Activated naive CD4-positive, alpha-beta T cell (primary cell): ENCODE results near the gene HEXD.

Source experiments
- DNase-seq, 4 experiments: peaks; one replicate each; lab custom pipeline; 2025; lab: John Stamatoyannopoulos, UW

The HEXD gene

GRCh38 chr17:82415336-82415735, 2.8 kb upstream of the HEXD start:
- DNase-seq = no peak

GRCh38 chr17:82415786-82416185, 2.4 kb upstream of the HEXD start:
- no peak for DNase-seq

DNA sequence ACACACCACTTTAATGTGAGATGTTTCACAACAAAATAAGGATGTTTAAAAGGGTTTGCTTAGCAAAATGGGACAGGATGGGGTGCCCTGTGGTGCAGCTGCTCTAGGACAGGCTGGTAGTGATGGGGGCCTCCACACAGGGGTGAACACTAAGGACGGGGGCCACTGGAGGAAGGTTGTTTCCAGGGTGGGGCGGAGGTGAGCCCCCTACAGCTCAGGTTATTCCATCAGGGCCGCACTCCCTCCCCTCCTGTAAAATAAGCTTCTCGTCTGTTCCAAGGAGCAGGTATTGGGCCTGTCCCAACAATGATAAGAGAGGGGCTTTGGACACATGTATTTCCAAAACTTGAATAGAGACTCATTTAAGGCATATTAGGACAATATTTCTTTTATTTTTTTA, 1.9 kb upstream of the HEXD start:
- no peak for DNase-seq

DNA sequence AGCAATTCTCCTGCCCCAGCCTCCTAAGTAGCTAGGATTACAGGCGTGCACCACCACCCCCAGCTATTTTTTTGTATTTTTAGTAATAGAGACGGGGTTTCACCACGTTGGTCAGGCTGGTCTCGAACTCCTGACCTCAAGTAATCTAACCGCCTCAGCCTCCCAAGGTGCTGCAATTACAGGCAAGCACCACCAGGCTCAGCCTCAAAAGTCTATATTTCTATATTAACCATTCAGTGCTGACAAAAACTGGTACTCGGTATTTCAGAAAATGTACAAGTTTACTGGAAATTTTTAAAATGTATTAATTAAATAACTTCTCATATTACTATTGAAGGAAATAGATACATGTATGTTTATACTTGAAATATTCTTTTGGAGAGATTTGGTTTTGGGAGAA, 1.4 kb upstream of the HEXD start:
- DNase-seq = no peak

DNA sequence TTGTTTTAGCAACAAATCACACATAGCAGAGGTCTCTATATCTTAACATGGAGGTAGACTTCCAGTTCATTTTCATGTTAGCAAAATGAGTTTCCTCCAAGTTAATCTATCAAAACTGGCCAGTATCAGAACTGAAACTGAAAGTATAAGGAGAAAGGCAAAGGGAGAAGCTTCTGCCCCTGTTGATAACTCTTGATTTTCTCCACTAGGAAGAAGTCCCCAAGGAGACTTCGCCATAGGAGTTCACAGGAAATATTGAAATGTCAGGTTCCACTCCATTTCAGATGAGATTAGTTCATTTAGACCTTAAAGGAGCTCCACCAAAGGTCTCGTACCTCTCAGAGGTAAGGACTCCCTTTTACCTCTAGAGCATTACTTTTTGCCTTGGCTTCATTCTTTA, 1.4 kb downstream of the HEXD start:
- no peak for DNase-seq

GRCh38 chr17:82424001-82424862, 6.1 kb downstream of the HEXD start:
- peak; percentile 17 to 41 (median 18) for DNase-seq

- no peak for DNase-seq
These were observed 6.7 kb downstream of the HEXD start for GRCh38 chr17:82424863-82425159.

DNA sequence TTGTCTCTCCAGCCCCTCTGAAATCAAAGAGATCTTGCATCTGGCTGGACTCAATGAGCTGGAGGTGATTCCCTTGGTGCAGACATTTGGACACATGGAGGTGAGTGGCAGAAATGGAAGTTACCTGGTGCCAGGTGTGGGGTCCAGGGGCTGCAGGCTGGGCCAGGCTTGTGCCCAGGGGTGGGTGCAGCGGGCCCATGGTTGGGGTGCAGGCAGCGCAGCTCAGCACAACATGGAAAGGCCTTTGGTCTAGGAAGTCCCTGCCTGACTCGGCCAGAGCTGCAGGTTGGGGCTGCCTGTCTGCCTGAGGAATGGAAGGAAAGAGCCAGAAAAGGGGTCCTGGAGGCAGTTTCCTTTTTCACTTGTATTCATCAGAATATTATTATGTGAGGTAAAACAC, 10.4 kb downstream of the HEXD start:
- DNase-seq = no peak

DNA sequence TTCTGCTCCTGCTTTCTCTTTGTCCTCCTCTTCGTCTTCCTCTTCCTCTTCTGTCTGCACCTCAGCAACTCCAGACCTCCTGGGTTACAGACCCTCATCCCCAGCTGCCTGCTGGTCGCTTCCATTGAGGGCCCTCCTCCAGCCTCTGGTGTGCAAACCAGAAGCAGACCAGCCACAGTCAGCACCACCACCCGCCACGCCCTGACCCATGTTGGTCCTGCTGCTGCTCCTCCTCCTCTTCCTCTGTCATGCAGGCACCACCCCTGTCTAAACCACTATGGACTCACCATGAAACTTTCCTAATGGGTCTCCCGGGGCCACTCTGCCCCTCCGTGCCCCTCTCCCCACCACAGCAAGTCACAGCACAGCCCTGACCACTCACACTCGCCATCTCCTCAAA, 11.7 kb downstream of the HEXD start:
- no peak for DNase-seq

GRCh38 chr17:82432017-82432416, 13.9 kb downstream of the HEXD start:
- no peak for DNase-seq

- no peak for DNase-seq
These were observed 15.5 kb downstream of the HEXD start for GRCh38 chr17:82433560-82434215.

DNA sequence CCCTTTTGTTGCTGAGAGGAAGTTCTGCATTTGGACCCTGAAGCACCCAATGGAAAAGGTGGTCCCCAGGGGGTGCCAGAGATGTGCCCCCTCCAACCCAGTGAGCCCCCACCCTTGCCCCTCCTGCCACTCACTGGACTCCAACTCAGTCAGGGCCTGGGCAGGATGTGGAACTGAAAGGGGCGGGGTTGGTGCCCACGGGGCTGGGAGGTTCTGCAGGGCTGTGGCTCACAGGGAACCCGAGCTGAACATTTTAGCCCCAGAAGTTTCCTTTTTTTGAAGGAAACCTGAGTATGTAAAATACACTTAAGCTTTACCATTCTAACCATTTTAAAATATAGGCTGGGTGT, 16.0 kb downstream of the HEXD start:
- no peak for DNase-seq

- no peak for DNase-seq
These were observed 17.0 kb downstream of the HEXD start for GRCh38 chr17:82435103-82435502.

DNA sequence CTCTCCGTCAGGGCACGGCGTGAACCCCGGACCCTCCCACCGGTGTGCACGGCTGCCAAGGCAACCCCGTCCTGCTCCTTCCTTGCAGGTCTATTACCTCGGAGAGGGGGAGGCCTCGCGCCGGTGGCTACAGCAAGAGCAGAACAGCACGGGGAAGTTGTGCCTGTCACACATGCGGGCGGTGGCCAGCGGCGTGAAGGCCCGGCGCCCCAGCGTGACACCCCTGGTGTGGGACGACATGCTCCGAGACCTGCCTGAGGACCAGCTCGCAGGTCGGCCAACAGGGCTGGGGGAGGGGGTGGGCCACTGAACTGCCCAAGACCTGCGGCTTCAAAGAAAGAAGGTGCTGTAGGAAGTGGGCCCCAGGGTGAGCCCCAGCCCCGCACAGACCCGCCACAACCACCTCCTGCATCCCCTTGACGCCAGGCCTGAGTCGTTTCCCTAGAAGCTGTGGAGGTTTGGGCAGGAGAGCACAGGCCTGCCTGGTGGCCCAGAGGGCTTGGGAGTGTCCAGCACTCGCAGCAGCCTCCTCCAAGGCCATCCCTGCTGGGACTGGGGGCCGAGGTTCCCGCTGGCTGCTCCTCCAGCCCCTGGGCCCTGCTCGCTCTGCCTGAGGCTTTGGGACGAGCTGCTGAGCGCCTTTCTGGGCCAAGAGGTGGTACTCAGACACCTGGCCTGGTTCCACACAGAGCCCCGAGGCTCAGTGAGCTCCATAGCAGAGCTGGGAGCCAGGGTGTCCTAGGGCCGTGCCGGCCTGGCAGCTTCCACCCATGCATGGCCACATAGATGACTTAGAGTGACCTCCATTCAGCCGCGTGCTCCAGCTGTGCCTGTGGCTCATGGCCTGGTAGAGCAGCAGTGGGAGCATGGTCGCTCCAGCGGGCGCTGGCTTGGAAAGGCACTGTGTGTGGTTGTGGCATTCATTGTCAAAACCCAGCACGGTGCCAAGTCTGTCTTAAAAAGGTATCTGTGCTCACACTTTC, 17.7 kb downstream of the HEXD start:
- no peak for DNase-seq

- no peak for DNase-seq
These were observed 18.6 kb downstream of the HEXD start for GRCh38 chr17:82436601-82437324.

DNA sequence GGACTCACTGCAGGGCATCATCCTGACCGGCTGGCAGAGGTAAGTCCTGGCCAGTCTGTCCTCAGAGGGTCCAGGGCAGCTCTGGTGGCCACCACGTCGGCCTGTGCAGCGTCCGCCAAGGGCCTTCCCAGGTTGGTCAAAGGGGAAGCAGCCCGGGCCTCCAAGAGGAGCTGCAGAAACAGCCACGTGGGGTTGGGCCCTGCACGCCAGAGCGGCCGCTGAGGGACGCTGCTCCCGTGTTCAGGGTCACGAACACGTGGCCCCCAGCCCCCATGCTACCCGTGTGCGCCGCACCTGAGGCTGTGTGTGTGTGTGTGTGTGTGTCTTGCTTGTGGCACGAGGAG, 19.1 kb downstream of the HEXD start:
- DNase-seq = no peak

DNA sequence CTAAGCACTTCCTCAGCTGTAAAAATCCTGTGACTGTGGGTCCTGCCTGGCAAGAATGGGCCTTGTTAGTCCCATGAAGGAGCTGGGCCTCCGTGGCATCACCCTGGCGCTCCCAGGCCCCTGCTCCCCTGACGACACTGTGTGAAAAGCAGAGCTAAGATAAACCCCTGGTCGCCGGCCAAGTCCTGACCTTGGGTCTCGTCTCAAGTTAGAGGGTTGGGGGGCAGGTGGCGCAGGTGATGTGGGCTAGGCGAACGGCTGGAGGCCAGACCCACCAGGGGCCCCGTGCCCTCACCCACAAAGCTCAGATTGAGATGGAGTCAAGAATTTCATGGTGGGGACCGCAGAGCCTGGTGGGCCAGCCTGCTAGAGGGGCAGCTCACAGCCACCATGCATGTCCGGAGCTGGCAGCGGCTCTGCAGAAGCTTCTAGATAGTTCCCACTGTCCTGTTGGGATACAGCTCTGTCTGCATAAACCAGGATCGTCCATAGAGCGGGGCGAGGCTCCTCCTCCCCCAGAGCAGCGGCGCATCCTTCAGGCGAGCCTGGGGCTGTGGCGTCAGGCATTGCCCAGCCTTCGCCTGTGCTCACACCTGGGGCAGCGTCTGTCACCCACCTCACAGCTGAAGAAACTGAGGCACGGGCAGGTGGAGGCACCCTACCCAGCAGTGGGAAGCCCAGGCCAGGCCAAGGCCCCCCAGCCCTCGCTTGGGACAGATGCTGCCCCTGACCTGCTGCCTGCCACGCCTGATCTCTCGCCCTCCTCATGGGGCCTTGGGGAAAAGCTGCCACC, 20.4 kb downstream of the HEXD start:
- DNase-seq = no peak

DNA sequence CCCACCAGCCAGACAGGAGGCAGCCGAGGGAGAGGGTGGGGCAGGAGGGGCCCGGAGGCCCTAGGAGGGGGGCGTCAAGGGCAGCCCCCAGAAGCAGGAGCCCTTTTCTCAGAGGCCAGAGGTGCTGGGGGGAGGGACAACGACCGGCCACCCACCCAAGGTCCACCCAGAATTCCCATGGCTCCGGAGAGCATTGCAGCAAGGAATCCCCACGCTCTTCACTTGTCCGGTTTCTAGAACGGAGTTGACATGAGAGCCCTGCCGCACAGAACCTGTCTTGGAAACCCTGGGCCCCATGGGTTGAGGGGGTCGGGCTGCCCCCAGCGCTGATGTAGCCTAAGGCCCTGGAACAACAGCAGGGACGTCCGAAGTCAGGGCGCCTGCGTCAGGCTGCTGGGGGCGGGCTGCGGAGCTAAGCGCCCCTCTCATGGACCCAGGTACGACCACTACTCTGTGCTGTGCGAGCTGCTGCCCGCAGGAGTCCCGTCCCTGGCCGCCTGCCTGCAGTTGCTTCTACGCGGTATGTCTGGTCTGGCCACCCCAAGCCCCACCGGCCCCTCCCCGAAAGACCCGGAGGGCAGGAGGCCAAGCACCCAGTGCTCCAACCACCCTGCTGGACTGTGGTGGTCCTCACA, 21.2 kb downstream of the HEXD start:
- no peak for DNase-seq

GRCh38 chr17:82439829-82440365, 21.8 kb downstream of the HEXD start:
- DNase-seq = no peak

DNA sequence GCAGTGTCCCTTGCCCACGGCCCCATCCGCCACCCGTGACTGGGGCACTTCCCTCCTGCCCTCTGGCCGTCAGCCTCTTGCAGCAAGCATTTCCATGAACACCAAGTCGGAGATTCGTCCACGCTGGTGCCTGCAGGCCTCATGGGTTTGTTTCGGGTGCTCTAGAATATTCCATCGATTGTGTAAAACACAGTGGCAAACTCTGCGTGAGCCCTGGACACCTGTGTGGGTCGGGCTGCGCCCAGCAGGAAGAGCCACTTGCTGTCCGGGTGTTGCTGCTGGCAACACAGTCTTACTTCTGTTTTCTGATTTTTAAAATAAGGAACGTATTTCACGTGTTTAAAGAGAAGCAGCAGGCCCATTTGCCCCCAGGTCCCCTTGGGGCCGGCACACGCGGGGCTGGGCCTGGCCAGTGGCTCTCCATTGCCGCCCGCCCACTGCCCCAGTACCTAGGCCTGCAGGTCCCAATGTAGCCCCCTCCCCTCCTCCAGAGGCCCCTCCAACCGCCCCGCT, 22.4 kb downstream of the HEXD start:
- DNase-seq = no peak
